B cell (primary cell): ENCODE measurements around the gene C1QTNF6. TPM values are rescaled to one million over a fixed set of nuclear protein-coding genes. Genes with fewer than 3 reads are reported as not detected.

Source experiments
- ATAC-seq: fragments of 200-7000 bp; cut with Tn5 transposase; one replicate; pipeline ENCODE4 v1.10.0; 2021; ENCODE audit warnings: low read depth, mild to moderate bottlenecking, moderate number of reproducible peaks, moderate library complexity
- CTCF ChIA-PET: fragments of 350-600 bp; sonication (Branson Sonifier 250); formaldehyde crosslinking; loops from one replicate; lab custom pipeline; 2021; ENCODE audit warnings: antibody characterized with exemption, inconsistent platforms; lab: Charles Lee
- POLR2A ChIA-PET: fragments of 350-600 bp; sonication (Branson Sonifier 250); formaldehyde crosslinking; loops from one replicate; lab custom pipeline; 2021; ENCODE audit warnings: antibody characterized with exemption; lab: Charles Lee
- DNase-seq: peaks from one replicate; pipeline ENCODE4 v3.0.0; 2013
- H2AFZ ChIP-seq: 2 replicates; pipeline ENCODE4 v1.6.1; 2012; ENCODE audit warnings: mild to moderate bottlenecking, low read depth, low read length; ENCODE audit not compliant: insufficient read depth, poor library complexity, severe bottlenecking
- H3K27ac ChIP-seq, 2 donors: 1 replicate in 1 of 2; 2 replicates in 1 of 2; pipeline ENCODE4 v1.5.1; 2012 to 2013; ENCODE audit warnings: low read length in 2 of 2, mild to moderate bottlenecking in 2 of 2, moderate library complexity in 1 of 2
- H3K27me3 ChIP-seq, 4 experiments: fragments of 200-600 bp in 1 of 4; sonication (generic) in 1 of 4; replicated peaks in 1 of 4; 1 replicate in 2 of 4; 2 replicates in 2 of 4; pipeline versions ENCODE4 v1.6.1 to v1.7.0; 2013 to 2016; ENCODE audit warnings: low read length in 3 of 4, mild to moderate bottlenecking in 2 of 4, mixed read lengths in 1 of 4, moderate library complexity in 1 of 4; ENCODE audit not compliant: insufficient read depth in 4 of 4, control insufficient read depth in 3 of 4; ENCODE audit errors: control extremely low read depth in 1 of 4
- H3K36me3 ChIP-seq, 2 experiments: replicated peaks in 1 of 2; 1 replicate in 1 of 2; 2 replicates in 1 of 2; pipeline versions ENCODE4 v1.6.1 to v1.7.1; 2013; ENCODE audit warnings: low read length in 1 of 2; ENCODE audit not compliant: insufficient read depth in 2 of 2, control insufficient read depth in 1 of 2; ENCODE audit errors: control extremely low read depth in 1 of 2, extremely low read depth in 1 of 2
- H3K4me1 ChIP-seq, 2 donors: fragments of 200-600 bp in 1 of 2; sonication (generic) in 1 of 2; 1 replicate in 1 of 2; 2 replicates in 1 of 2; pipeline versions ENCODE4 v1.5.1 to v1.6.1; 2013 to 2017; ENCODE audit warnings: low read length in 2 of 2; ENCODE audit not compliant: control insufficient read depth in 2 of 2, insufficient read depth in 2 of 2
- H3K4me2 ChIP-seq: replicated peaks from 2 replicates; pipeline ENCODE3; 2012; ENCODE audit warnings: mild to moderate bottlenecking, low read depth, low read length; ENCODE audit not compliant: poor library complexity, severe bottlenecking
- H3K4me3 ChIP-seq, 5 experiments: fragments of 200-600 bp in 1 of 5; sonication (generic) in 1 of 5; 1 replicate in 3 of 5; 2 replicates in 2 of 5; pipeline versions ENCODE4 v1.5.1 to v1.7.0; 2011 to 2016; ENCODE audit warnings: low read length in 4 of 5, mild to moderate bottlenecking in 4 of 5, low read depth in 2 of 5, control low read depth in 1 of 5, moderate library complexity in 1 of 5; ENCODE audit not compliant: insufficient read depth in 1 of 5; ENCODE audit errors: control extremely low read depth in 1 of 5, extremely low read depth in 1 of 5
- H3K79me2 ChIP-seq: fragments of 200-600 bp; sonication (generic); one replicate; pipeline ENCODE4 v1.6.0; 2016; ENCODE audit warnings: low read length; ENCODE audit not compliant: control insufficient read depth, insufficient read depth
- H3K9ac ChIP-seq: fragments of 200-600 bp; sonication (generic); 2 replicates; pipeline ENCODE4 v1.6.1; 2017; ENCODE audit warnings: mild to moderate bottlenecking, low read length, moderate library complexity
- H3K9me3 ChIP-seq, 3 donors: one replicate each; pipeline versions ENCODE4 v1.6.1 to v1.7.1; 2013; ENCODE audit warnings: low read length in 2 of 3; ENCODE audit not compliant: control insufficient read depth in 2 of 3, insufficient read depth in 1 of 3; ENCODE audit errors: control extremely low read depth in 1 of 3
- H4K20me1 ChIP-seq: 2 replicates; pipeline ENCODE4 v1.6.0; 2012; ENCODE audit warnings: mild to moderate bottlenecking, low read length; ENCODE audit not compliant: insufficient read depth, control insufficient read depth, poor library complexity, severe bottlenecking
- H3K27ac Mint-ChIP-seq: one replicate; pipeline ENCODE4 v1.8.0; 2021; ENCODE audit warnings: mixed read lengths
- H3K27me3 Mint-ChIP-seq: one replicate; pipeline ENCODE4 v1.8.0; 2021; ENCODE audit warnings: mixed read lengths
- H3K4me1 Mint-ChIP-seq: one replicate; pipeline ENCODE4 v1.8.0; 2021; ENCODE audit warnings: mixed read lengths
- H3K4me3 Mint-ChIP-seq: one replicate; pipeline ENCODE4 v1.8.0; 2021; ENCODE audit warnings: mixed read lengths
- H3K9me3 Mint-ChIP-seq: one replicate; pipeline ENCODE4 v1.8.0; 2022; ENCODE audit warnings: mixed read lengths; ENCODE audit not compliant: insufficient read depth
- EZH2 ChIP-seq: IDR thresholded peaks from 2 replicates; pipeline ENCODE4 v1.6.1; 2012; ENCODE audit warnings: borderline replicate concordance, low read depth, mild to moderate bottlenecking, moderate library complexity, low read length; ENCODE audit not compliant: insufficient read depth, poor library complexity, severe bottlenecking
- WGBS: methylation state at CpG from one replicate; pipeline ENCODE4 v1.1.5; 2013; ENCODE audit warnings: missing lambda C conversion rate; ENCODE audit not compliant: insufficient coverage; 5-methylcytosine and 5-hydroxymethylcytosine counted together
- intact Hi-C: fragments of 100-400 bp; cut with micrococcal nuclease; formaldehyde crosslinking; loops from one replicate; pipeline ENCODE4 v1.10.0; 2022
- polyA plus RNA-seq: library from polyadenylated mRNA; depleted of rRNA; stranded (reverse); fragments of >200 nt; gene quantifications from 2 replicates; pipeline ENCODE4 v1.2.3, GENCODE V29; 2012
- total RNA-seq, 2 donors: library from RNA; stranded (reverse); fragments of 120-200 nt in 1 of 2; gene quantifications; 1 replicate in 1 of 2; 2 replicates in 1 of 2; pipeline versions ENCODE4 v1.2.3 to v1.2.4, GENCODE V29; 2013 to 2022
- TF ChIP-seq, protein P1 (sequence below): fragments of 200-600 bp; IDR thresholded peaks from one replicate; pipeline ENCODE4 v1.8.0; 2022; ENCODE audit warnings: antibody characterized with exemption, mild to moderate bottlenecking

Gene C1QTNF6
- total and polyA plus RNA-seq, 2 donors (not counting 1 experiment from before 2014, with no cell fraction given): 18.5 to 33.9 TPM

DNA sequence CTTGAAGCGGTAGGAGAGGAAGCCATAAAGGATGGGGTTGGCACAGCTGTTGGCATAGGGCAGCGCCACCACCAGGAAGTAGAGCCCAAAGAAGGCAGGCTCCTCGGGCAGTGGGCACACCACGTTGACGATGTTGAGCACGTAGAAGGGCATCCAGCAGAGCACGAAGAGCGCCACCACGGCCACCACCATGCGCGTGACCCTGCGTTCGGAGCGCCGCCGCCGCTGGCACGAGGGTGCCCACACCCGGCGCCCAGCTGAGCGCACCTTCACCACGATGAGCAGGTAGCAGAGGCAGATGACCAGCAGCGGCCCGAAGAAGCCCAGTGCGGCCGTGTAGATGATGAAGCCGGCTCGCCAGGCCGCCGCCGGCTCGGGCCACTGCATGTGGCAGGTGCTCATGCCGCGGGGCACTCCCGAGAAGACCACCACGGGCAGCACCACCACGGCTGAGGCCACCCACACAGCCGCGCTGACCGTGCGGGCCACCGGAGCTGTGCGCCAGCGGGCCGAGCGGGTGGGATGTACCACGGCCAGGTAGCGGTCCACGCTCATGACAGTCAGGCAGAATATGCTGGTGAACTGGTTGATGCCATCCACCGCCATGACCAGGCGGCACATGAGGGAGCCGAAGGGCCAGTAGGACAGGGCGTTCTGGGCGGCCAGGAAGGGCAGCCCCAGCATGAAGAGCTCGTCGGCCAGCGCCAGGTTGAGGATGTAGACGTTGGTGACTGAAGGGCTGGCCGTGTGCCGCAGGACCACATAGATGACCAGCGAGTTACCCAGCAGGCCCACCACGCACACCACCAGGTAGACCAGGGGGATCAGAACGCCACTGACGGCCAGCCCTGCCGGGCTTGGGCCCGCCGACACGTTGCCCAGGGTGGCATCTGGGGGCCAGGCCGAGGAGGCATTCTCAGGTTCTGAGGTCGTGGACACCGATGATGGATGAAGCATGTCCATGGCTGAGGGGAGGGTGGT, 19.1 kb upstream of the C1QTNF6 start:
- WGBS: 85% methylated on average over 59 of the region's 71 CpGs
- TF ChIP-seq, protein P1, sequence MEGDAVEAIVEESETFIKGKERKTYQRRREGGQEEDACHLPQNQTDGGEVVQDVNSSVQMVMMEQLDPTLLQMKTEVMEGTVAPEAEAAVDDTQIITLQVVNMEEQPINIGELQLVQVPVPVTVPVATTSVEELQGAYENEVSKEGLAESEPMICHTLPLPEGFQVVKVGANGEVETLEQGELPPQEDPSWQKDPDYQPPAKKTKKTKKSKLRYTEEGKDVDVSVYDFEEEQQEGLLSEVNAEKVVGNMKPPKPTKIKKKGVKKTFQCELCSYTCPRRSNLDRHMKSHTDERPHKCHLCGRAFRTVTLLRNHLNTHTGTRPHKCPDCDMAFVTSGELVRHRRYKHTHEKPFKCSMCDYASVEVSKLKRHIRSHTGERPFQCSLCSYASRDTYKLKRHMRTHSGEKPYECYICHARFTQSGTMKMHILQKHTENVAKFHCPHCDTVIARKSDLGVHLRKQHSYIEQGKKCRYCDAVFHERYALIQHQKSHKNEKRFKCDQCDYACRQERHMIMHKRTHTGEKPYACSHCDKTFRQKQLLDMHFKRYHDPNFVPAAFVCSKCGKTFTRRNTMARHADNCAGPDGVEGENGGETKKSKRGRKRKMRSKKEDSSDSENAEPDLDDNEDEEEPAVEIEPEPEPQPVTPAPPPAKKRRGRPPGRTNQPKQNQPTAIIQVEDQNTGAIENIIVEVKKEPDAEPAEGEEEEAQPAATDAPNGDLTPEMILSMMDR: no peak
- no peak for TF ChIP-seq EZH2
- POLR2A ChIA-PET: no interaction called here
- H2AFZ ChIP-seq: no peak overlapping the region
- H3K4me3 ChIP-seq: no peak overlapping the region
- no peak for DNase-seq
- no peaks in the 10 kb centered on the region for H4K20me1 ChIP-seq
- H3K27me3 ChIP-seq: no peaks in the 10 kb centered on the region
- peaks cover 0 to 6% of the 10 kb centered on the region in 2 donors for H3K4me1 ChIP-seq
- no peaks in the 10 kb centered on the region for H3K36me3 ChIP-seq
- no peaks in the 10 kb centered on the region for H3K9me3 ChIP-seq
- Mint-ChIP-seq H3K4me3 (no peak overlapping the region), H3K27me3 (no peaks in the 10 kb centered on the region), H3K9me3 (no peaks in the 10 kb centered on the region), H3K4me1 (peaks cover 2% of the 10 kb centered on the region), H3K27ac (no peak overlapping the region)
- H3K9ac ChIP-seq: no peak overlapping the region
- intact Hi-C loops: no loop called here
- CTCF ChIA-PET: interaction anchor here (1.3 to 1.8 kb wide), 3 partner anchors 31 to 54 kb away, joined by 4 to 6 read pairs (median 5); no protein-coding TSS in a partner anchor
- no peaks in the 10 kb centered on the region for H3K79me2 ChIP-seq
- no peak overlapping the region for H3K4me2 ChIP-seq
- no peak for ATAC-seq
- no peak overlapping the region for H3K27ac ChIP-seq
